GM11168 (cell line): ENCODE measurements around the gene MYO1D.
"Not testable (repeated sequence)": the region's sequence is repeated elsewhere in the genome, so short reads cannot be mapped to it uniquely, and the experiment has no call there.

ENCODE experiments used
- in situ Hi-C: fragments of 300-500 bp; cut with MboI; formaldehyde crosslinking; loops from one replicate; pipeline ENCODE4 v1.12.0; 2022; ENCODE audit warnings: low sequenced_read_pairs; ENCODE audit not compliant: unreplicated experiment

The MYO1D gene

GRCh38 chr17:32558997-32559650 lies 317.8 kb downstream of the MYO1D start:
- in situ Hi-C loops: no loop called here

- in situ Hi-C loops: no loop called here
Observed at GRCh38 chr17:32558326-32558955, 318.5 kb downstream of the MYO1D start.

- in situ Hi-C loops: no loop called here
Observed at GRCh38 chr17:32555611-32556310, 321.2 kb downstream of the MYO1D start.

- in situ Hi-C loops: no loop called here
Observed at GRCh38 chr17:32553168-32553567, 323.8 kb downstream of the MYO1D start.

- in situ Hi-C loops: no loop called here
Observed at GRCh38 chr17:32552280-32552679, 324.6 kb downstream of the MYO1D start.

- in situ Hi-C loops: no loop called here
Observed at GRCh38 chr17:32551186-32551955, 325.6 kb downstream of the MYO1D start.

GRCh38 chr17:32549559-32549958 lies 327.4 kb downstream of the MYO1D start:
- in situ Hi-C loops: no loop called here

- in situ Hi-C loops: no loop called here
Observed at GRCh38 chr17:32546031-32546444, 330.9 kb downstream of the MYO1D start.

GRCh38 chr17:32542186-32542585 lies 334.7 kb downstream of the MYO1D start:
- in situ Hi-C loops: no loop called here

GRCh38 chr17:32541640-32542039 lies 335.3 kb downstream of the MYO1D start:
- in situ Hi-C loops: no loop called here

- in situ Hi-C loops: no loop called here
Observed at GRCh38 chr17:32536736-32537643, 339.9 kb downstream of the MYO1D start.

- in situ Hi-C loops: loop anchor here (5.0 kb wide), 1 partner anchor 46 kb away; the partner anchor contains the start of gene CDK5R1
Observed at GRCh38 chr17:32533296-32533695, 343.6 kb downstream of the MYO1D start.

- in situ Hi-C loops: loop anchor here (5.0 kb wide), 1 partner anchor 42 kb away; the partner anchor contains the start of gene CDK5R1
Observed at GRCh38 chr17:32529604-32530003, 347.3 kb downstream of the MYO1D start.

- in situ Hi-C loops: no loop called here
Observed at GRCh38 chr17:32528825-32529224, 348.1 kb downstream of the MYO1D start.

GRCh38 chr17:32527146-32527545 lies 349.8 kb downstream of the MYO1D start:
- in situ Hi-C loops: no loop called here

- in situ Hi-C loops: no loop called here
Observed at GRCh38 chr17:32525122-32525521, 351.8 kb downstream of the MYO1D start.

GRCh38 chr17:32524553-32524880 lies 352.4 kb downstream of the MYO1D start:
- in situ Hi-C loops: not testable (repeated sequence)

GRCh38 chr17:32523827-32524552 lies 352.9 kb downstream of the MYO1D start:
- in situ Hi-C loops: no loop called here
